Peyer's patch (tissue), 4 donors: ENCODE results near the gene NDUFB11. TPM values are rescaled to one million over a fixed set of nuclear protein-coding genes. Genes with fewer than 3 reads are reported as not detected.

ENCODE experiments used
- DNase-seq, 3 donors: peaks; one replicate each; pipeline ENCODE4 v3.0.0-alpha.2; 2017 to 2019
- H3K27ac ChIP-seq, 4 donors: fragments of 200-600 bp; sonication (generic); one replicate each; pipeline ENCODE4 v1.5.1; 2016 to 2019
- H3K27me3 ChIP-seq, 2 donors: fragments of 200-600 bp; sonication (generic); one replicate each; pipeline ENCODE4 v1.5.1; 2019
- H3K36me3 ChIP-seq, 3 donors: fragments of 200-600 bp; sonication (generic); one replicate each; pipeline ENCODE4 v1.5.1; 2016 to 2019
- H3K4me1 ChIP-seq, 4 donors: fragments of 200-600 bp; sonication (generic); one replicate each; pipeline ENCODE4 v1.5.1; 2016 to 2019
- H3K4me3 ChIP-seq, 4 donors: fragments of 200-600 bp; sonication (generic); 1 replicate in 3 of 4; 2 replicates in 1 of 4; pipeline ENCODE4 v1.5.1; 2016 to 2019; ENCODE audit warnings: mild to moderate bottlenecking in 1 of 4
- H3K9me3 ChIP-seq, 4 donors: fragments of 200-600 bp; sonication (generic); one replicate each; pipeline ENCODE4 v1.5.1; 2016 to 2019; ENCODE audit warnings: mild to moderate bottlenecking in 1 of 4
- POLR2A ChIP-seq, 2 donors: fragments of 450-650 bp; IDR thresholded peaks; one replicate each; pipeline ENCODE4 v1.5.1; 2017; ENCODE audit warnings: antibody characterized with exemption in 2 of 2, mild to moderate bottlenecking in 2 of 2, moderate library complexity in 2 of 2
- total RNA-seq, 4 donors: library from RNA; depleted of rRNA; stranded (reverse); fragments of >200 nt; gene quantifications; one replicate each; pipeline ENCODE4 v1.1.0, GENCODE V29; 2016
- TF ChIP-seq, protein P1 (sequence below), 6 experiments: fragments of 450-650 bp in 4 of 6; fragments of 200-600 bp in 2 of 6; sonication (generic) in 1 of 6; IDR thresholded peaks; one replicate each; pipeline ENCODE4 v1.5.1; 2017 to 2019; ENCODE audit warnings: antibody characterized with exemption in 6 of 6, mild to moderate bottlenecking in 3 of 6, moderate library complexity in 1 of 6

NDUFB11 gene
- total RNA-seq, 4 donors from 2014 or later: 42.6 to 60.2 (median 53.5) TPM

DNA sequence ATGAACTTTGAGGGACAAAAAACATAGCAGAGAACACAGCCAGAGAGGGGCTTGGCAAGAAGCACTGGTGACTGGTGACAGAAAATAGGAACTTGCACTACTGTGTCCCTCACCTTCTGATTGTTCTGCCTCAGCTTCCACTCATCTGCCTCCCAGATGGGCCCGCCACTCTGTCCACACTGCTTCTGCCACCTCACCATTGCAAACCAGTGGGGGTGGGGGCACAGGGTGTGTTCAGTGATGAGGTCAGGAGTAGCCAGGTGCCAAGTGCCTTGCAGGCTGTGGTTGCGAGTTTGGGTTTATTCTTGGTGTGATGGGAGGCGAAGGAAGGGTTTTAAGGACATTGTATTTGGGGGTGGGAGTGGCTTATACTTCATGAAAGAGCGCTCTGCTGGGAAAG is 40.0 kb upstream of the NDUFB11 start:
- Histone ChIP-seq H3K27me3 (no peaks in the 10 kb centered on the region), H3K4me3 (no peak overlapping the region), H3K4me1 (no peaks in the 10 kb centered on the region), H3K27ac (no peak overlapping the region), H3K9me3 (no peaks in the 10 kb centered on the region), H3K36me3 (peaks cover 0 to 60% (median 0%) of the 10 kb centered on the region in 3 donors)
- TF ChIP-seq, protein P1, sequence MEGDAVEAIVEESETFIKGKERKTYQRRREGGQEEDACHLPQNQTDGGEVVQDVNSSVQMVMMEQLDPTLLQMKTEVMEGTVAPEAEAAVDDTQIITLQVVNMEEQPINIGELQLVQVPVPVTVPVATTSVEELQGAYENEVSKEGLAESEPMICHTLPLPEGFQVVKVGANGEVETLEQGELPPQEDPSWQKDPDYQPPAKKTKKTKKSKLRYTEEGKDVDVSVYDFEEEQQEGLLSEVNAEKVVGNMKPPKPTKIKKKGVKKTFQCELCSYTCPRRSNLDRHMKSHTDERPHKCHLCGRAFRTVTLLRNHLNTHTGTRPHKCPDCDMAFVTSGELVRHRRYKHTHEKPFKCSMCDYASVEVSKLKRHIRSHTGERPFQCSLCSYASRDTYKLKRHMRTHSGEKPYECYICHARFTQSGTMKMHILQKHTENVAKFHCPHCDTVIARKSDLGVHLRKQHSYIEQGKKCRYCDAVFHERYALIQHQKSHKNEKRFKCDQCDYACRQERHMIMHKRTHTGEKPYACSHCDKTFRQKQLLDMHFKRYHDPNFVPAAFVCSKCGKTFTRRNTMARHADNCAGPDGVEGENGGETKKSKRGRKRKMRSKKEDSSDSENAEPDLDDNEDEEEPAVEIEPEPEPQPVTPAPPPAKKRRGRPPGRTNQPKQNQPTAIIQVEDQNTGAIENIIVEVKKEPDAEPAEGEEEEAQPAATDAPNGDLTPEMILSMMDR (IDR thresholded peaks at IDR 0.05): no peak
- no peak for TF ChIP-seq POLR2A (IDR thresholded peaks at IDR 0.05)
- no peak for DNase-seq

DNA sequence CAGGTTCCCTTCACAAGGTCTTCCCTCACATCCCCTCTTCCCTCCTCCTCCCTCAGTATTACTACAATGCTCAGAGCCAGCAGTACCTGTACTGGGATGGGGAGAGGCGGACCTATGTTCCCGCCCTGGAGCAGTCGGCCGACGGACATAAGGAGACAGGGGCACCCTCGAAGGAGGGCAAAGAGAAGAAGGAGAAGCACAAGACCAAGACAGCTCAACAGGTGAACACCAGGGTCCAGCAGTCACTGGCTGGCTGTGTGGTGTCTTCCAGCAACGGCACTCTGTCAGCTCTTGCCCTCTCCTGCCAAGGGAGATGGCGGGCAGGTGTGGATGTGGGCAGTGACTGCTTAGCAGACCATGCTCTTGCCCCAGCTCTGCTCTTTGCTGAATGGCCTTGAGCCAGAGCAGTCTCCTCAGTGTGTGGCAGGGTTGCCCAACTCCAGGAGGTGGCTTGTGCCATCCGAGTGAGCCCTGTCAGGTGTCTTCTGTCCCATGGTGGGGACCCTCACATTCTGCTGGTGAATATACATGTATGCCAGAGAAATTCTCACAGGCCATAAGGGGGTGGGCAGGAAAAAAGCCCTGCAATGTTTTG is 37.7 kb upstream of the NDUFB11 start:
- no peak for DNase-seq
- Histone ChIP-seq H3K9me3 (no peaks in the 10 kb centered on the region), H3K4me1 (no peaks in the 10 kb centered on the region), H3K27ac (no peak overlapping the region), H3K4me3 (no peak overlapping the region), H3K36me3 (peaks cover 0 to 81% (median 0%) of the 10 kb centered on the region in 3 donors), H3K27me3 (no peaks in the 10 kb centered on the region)
- TF ChIP-seq POLR2A (IDR thresholded peaks at IDR 0.05): no peak
- TF ChIP-seq, protein P1 (IDR thresholded peaks at IDR 0.05): no peak

DNA sequence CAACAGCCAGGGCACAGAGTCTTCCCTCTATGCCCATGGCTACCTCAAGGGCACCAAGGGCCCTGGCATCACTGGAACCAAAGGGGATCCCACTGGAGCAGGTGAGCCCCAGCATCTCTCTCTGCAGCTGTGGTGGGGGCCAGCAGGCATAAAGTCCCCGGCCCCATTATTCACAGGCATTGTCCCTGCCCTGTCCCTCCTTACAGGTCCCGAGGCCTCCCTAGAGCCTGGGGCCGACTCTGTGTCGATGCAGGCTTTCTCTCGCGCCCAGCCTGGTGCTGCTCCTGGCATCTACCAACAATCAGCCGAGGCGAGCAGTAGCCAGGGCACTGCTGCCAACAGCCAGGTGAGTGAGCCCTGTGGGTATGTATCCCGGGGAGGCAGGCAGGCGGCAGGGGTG is 36.8 kb upstream of the NDUFB11 start:
- Histone ChIP-seq H3K27me3 (no peaks in the 10 kb centered on the region), H3K4me3 (no peak overlapping the region), H3K4me1 (no peaks in the 10 kb centered on the region), H3K9me3 (no peaks in the 10 kb centered on the region), H3K36me3 (peaks cover 0 to 85% (median 0%) of the 10 kb centered on the region in 3 donors), H3K27ac (no peak overlapping the region)
- no peak for DNase-seq
- no peak for TF ChIP-seq POLR2A (IDR thresholded peaks at IDR 0.05)
- TF ChIP-seq, protein P1 (IDR thresholded peaks at IDR 0.05): no peak

DNA sequence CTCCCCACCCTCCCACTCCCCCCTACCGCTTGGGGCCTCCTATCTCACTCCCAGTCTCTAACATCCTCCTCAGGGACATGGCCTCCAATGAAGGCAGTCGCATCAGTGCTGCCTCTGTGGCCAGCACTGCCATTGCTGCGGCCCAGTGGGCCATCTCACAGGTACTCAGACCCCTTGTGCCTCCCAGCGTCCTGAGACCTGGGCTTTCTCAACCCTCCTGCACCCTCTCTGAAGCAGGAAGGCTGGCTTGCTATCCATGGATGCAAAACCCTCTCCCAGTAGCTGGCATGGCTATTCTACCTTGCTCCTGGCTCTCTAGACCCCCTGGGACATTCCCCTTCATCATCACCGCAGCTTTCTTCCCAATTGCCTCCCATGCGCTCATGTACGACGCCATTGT is 35.8 kb upstream of the NDUFB11 start:
- Histone ChIP-seq H3K36me3 (peaks cover 0 to 85% (median 0%) of the 10 kb centered on the region in 3 donors), H3K4me1 (no peaks in the 10 kb centered on the region), H3K4me3 (no peak overlapping the region), H3K27me3 (no peaks in the 10 kb centered on the region), H3K9me3 (no peaks in the 10 kb centered on the region), H3K27ac (no peak overlapping the region)
- TF ChIP-seq POLR2A (IDR thresholded peaks at IDR 0.05): no peak
- TF ChIP-seq, protein P1 (IDR thresholded peaks at IDR 0.05): no peak
- DNase-seq: no peak

DNA sequence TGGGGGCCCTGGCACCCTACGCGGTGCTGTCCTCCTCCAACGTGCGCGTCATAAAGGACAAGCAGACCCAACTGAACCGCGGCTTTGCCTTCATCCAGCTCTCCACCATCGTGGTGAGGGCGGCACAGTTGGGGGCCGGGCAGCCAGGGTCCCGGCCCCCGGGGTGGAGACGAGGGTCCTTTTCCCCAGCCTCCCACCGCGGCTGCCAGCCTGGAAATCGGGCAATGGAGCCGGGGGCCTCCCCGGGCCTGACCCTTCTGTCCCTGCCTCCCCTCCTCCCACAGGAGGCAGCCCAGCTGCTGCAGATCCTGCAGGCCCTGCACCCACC is 35.4 kb upstream of the NDUFB11 start:
- TF ChIP-seq, protein P1 (IDR thresholded peaks at IDR 0.05): no peak
- TF ChIP-seq POLR2A (IDR thresholded peaks at IDR 0.05): no peak
- no peaks in the 10 kb centered on the region for H3K4me1 ChIP-seq
- H3K9me3 ChIP-seq: no peaks in the 10 kb centered on the region
- H3K36me3 ChIP-seq: peaks cover 0 to 86% (median 0%) of the 10 kb centered on the region in 3 donors
- no peaks in the 10 kb centered on the region for H3K27me3 ChIP-seq
- peak in 1 of 3 donors; percentile 38 for DNase-seq
- no peak overlapping the region for H3K4me3 ChIP-seq
- no peak overlapping the region for H3K27ac ChIP-seq
